Breast epithelium (tissue), 3 donors: ENCODE measurements around the gene BZW2.
A peak's percentile ranks its signal among the peaks of the same experiment; 100 is the strongest.

Source experiments
- POLR2A ChIP-seq: fragments of 450-650 bp; IDR thresholded peaks from one replicate; pipeline ENCODE4 v1.6.1; 2016; ENCODE audit warnings: antibody characterized with exemption, mild to moderate bottlenecking, moderate library complexity
- POLR2AphosphoS5 ChIP-seq, 3 donors: sonication (generic); formaldehyde crosslinking; IDR thresholded peaks; one replicate each; pipeline ENCODE4 v1.6.1; 2017; ENCODE audit warnings: antibody characterized with exemption in 3 of 3
- TF ChIP-seq, protein P1 (sequence below), 3 donors: fragments of 450-650 bp; IDR thresholded peaks; one replicate each; pipeline ENCODE4 v1.5.1; 2016 to 2017; ENCODE audit warnings: antibody characterized with exemption in 3 of 3, mild to moderate bottlenecking in 3 of 3, moderate library complexity in 3 of 3

DNA sequence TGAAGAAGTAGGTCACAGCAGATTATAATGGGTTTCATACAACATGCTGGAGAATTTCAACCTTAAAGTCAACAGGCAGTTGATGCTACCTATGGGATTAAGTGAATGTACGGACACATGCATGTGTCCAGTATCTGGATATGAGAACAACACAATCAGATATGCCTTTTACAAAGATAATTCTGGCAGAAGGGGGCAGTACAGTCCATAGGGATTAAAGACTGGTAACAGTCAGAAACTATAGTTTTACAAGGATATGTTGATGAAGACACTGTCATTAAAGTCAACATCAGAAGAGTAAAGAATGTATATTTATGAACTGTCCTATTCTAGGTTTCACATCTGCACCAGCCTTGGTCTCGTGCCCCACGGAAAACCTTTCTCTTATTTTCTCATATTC lies 41.9 kb upstream of the BZW2 start:
- TF ChIP-seq, protein P1, sequence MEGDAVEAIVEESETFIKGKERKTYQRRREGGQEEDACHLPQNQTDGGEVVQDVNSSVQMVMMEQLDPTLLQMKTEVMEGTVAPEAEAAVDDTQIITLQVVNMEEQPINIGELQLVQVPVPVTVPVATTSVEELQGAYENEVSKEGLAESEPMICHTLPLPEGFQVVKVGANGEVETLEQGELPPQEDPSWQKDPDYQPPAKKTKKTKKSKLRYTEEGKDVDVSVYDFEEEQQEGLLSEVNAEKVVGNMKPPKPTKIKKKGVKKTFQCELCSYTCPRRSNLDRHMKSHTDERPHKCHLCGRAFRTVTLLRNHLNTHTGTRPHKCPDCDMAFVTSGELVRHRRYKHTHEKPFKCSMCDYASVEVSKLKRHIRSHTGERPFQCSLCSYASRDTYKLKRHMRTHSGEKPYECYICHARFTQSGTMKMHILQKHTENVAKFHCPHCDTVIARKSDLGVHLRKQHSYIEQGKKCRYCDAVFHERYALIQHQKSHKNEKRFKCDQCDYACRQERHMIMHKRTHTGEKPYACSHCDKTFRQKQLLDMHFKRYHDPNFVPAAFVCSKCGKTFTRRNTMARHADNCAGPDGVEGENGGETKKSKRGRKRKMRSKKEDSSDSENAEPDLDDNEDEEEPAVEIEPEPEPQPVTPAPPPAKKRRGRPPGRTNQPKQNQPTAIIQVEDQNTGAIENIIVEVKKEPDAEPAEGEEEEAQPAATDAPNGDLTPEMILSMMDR (IDR thresholded peaks at IDR 0.05): peak in 1 of 3 donors; percentile 16
- TF ChIP-seq POLR2AphosphoS5 (IDR thresholded peaks at IDR 0.05): no peak
- TF ChIP-seq POLR2A: no peak
